Measurements from ENCODE around the gene EMSY.
A peak's percentile ranks its signal among the peaks of the same experiment; 100 is the strongest.

The EMSY gene

DNA sequence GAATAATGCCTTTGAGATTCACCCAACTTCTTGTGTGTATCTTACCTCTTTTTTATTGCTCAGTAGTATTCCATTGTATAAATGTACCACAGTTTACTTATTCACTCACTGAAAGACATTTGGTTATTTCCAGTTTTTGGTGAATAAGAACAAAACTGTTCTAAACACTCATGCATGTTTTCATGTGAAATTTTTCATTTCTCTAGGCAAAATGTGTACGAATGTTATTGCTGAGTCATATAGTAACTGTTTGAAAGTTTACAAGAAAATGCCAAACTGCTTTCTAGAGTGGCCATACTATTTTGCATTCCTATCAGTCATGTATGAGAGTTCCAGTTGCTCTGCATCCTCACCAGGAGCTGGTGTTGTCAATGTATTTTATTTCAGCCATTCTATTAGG lies 8.8 kb upstream of the EMSY start:
- Histone ChIP-seq H2AFZ (ENCODE audit: low read depth) (no peak overlapping the region), H3K27ac (no peak overlapping the region), H3K9ac (no peak overlapping the region), H3K36me3 (ENCODE audit: insufficient read depth) (no peaks in the 10 kb centered on the region), H3K79me2 (ENCODE audit: insufficient read depth, low read depth) (no peaks in the 10 kb centered on the region), H3K4me3 (IDR thresholded peaks at IDR 0.05; ENCODE audit: insufficient read depth, low read depth, low read length) (no peak overlapping the region), H4K20me1 (ENCODE audit: insufficient read depth) (no peaks in the 10 kb centered on the region), H3K4me1 (ENCODE audit: low read depth, poor library complexity, severe bottlenecking) (no peaks in the 10 kb centered on the region), H3K4me2 (no peak overlapping the region), H3K27me3 (ENCODE audit: insufficient read depth, low read depth) (no peaks in the 10 kb centered on the region)
- TF ChIP-seq CTCF (conservative IDR thresholded peaks at IDR 0.05; ENCODE audit: low read depth, low read length) = no peak

DNA sequence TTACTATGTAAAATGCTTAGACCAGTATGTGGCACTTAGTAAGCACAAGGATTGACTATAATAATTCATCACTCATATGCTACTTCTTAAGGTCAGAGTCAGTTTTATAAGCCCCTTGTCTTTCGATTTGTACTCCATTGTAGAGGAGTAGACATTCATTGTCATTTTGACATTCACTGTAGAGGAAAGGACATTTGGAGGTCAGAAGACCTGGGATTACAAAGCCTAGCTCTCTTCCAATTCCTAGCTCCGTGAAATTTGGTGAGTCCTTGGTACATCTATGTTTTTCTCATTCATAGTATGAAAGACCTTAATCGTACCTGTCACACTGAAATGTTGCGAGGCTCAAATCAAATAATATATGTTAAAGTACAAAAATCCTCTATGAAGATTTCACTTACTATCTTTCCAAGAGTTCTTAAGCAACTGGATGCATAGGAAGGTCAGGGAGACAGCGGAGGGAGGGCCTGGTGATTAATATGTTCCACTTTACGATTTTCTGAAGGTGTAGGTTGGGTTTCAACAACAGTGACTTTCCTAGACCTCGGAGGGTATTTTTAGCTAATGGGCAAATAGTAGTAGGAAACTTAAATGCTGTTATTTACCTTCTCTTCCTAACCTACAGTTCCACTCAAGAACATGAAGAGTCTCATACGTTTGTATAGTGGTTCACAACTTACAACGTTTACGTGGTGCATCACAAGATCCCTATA lies 1.4 kb upstream of the EMSY start:
- Histone ChIP-seq H3K4me1 (ENCODE audit: low read depth, poor library complexity, severe bottlenecking) (peaks cover 18% of the 10 kb centered on the region), H3K36me3 (ENCODE audit: insufficient read depth) (no peaks in the 10 kb centered on the region), H3K4me3 (IDR thresholded peaks at IDR 0.05; ENCODE audit: insufficient read depth, low read depth, low read length) (no peak overlapping the region), H3K4me2 (peak overlapping the region; percentile 49), H3K9ac (peak overlapping the region; percentile 96), H2AFZ (ENCODE audit: low read depth) (peak overlapping the region; percentile 82; the same call in 1 of the 2 replicates), H3K27me3 (ENCODE audit: insufficient read depth, low read depth) (no peaks in the 10 kb centered on the region), H4K20me1 (ENCODE audit: insufficient read depth) (no peaks in the 10 kb centered on the region), H3K27ac (peak overlapping the region; percentile 83; the same call in 1 of the 2 replicates), H3K79me2 (ENCODE audit: insufficient read depth, low read depth) (peaks cover 24% of the 10 kb centered on the region)
- TF ChIP-seq CTCF (conservative IDR thresholded peaks at IDR 0.05; ENCODE audit: low read depth, low read length) = no peak

DNA sequence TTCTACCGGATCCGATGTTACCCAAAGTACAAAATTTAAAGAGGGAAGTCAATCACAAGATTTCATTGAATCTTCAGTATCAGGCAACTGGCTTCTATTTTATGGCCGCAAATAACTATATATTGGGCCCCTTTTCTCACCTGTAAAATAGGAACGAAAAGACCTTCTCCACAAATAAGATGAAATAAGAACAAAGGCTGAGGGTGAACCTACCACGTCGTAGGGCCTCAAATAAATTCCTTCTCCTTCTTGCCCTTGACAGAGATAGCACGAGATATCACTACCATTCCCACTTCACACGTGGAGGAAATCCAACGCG lies 794 bp upstream of the EMSY start:
- Histone ChIP-seq H3K27me3 (ENCODE audit: insufficient read depth, low read depth) (no peaks in the 10 kb centered on the region), H3K4me1 (ENCODE audit: low read depth, poor library complexity, severe bottlenecking) (peaks cover 18% of the 10 kb centered on the region), H3K27ac (peak overlapping the region; percentile 83), H3K79me2 (ENCODE audit: insufficient read depth, low read depth) (peaks cover 24% of the 10 kb centered on the region), H2AFZ (ENCODE audit: low read depth) (peak overlapping the region; percentile 82), H3K9ac (peak overlapping the region; percentile 96), H3K4me3 (IDR thresholded peaks at IDR 0.05; ENCODE audit: insufficient read depth, low read depth, low read length) (no peak overlapping the region), H3K36me3 (ENCODE audit: insufficient read depth) (no peaks in the 10 kb centered on the region), H4K20me1 (ENCODE audit: insufficient read depth) (no peaks in the 10 kb centered on the region), H3K4me2 (peak overlapping the region; percentile 49)
- no peak for TF ChIP-seq CTCF (conservative IDR thresholded peaks at IDR 0.05; ENCODE audit: low read depth, low read length)

DNA sequence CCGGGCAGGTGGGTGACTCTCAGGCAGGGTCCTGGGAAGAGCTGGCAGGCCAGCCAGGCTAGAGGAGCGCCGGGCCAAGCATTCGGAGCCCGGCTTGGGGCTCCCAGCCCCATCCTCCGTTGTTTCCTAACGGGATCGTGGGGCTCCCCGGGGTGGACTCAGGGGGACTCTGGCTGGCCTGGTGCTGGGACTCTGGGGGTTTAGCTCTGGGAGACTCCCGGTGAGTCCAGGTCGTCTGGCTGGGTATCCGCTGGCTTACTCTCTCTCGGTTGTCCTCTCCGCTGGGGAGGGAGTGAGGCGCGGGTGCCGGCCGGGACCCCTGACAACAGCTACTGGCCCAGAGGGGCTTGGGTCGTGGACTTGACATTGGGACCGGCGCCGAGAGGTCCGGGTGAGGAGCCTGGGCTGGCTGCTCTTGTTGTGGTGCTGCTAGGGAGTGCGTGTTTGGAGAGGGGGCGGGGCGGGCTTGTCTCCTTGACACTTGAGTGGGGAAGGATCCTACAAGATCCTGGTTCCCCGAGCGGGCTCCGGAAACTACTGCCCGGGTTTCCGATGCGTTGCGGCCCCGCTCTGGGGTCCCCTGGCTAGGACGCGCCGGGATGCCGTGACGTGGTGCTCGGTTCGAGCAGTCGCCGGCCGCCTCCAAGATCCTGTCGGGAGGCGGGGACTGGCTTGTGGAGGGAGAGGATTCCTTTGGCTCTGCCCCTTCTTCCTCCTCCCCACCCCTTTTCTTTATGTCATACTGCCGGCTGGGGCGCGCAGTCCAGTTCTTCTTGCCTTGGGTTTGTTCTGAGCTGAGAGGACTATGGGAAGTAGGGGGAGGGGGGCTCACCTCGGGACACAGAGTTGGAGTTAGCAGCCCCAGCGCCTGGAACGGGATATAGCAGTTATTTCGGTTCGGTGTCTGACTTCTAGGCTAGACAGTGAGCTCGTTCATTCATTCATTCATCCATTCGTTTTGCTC lies 585 bp downstream of the EMSY start:
- H3K9ac ChIP-seq = peak overlapping the region; percentile 96
- H3K4me1 ChIP-seq (ENCODE audit: low read depth, poor library complexity, severe bottlenecking) = peaks cover 18% of the 10 kb centered on the region
- peak overlapping the region; percentile 83 for H3K27ac ChIP-seq
- H3K27me3 ChIP-seq (ENCODE audit: insufficient read depth, low read depth) = no peaks in the 10 kb centered on the region
- H3K4me2 ChIP-seq = peak overlapping the region; percentile 68
- no peaks in the 10 kb centered on the region for H4K20me1 ChIP-seq (ENCODE audit: insufficient read depth)
- H3K79me2 ChIP-seq (ENCODE audit: insufficient read depth, low read depth) = peaks cover 24% of the 10 kb centered on the region
- H3K36me3 ChIP-seq (ENCODE audit: insufficient read depth) = no peaks in the 10 kb centered on the region
- no peak for TF ChIP-seq CTCF (conservative IDR thresholded peaks at IDR 0.05; ENCODE audit: low read depth, low read length)
- peak overlapping the region; percentile 82 for H2AFZ ChIP-seq (ENCODE audit: low read depth)
- H3K4me3 ChIP-seq (IDR thresholded peaks at IDR 0.05; ENCODE audit: insufficient read depth, low read depth, low read length) = no peak overlapping the region

Data from KMS-11 (cell line).